Thoracic aorta (tissue), 2 donors: ENCODE measurements around the gene GJB5. TPM values are rescaled to one million over a fixed set of nuclear protein-coding genes. Genes with fewer than 3 reads are reported as not detected.

Experiments
- ATAC-seq: fragments of 150-250 bp; one replicate; pipeline ENCODE4 v1.8.0; 2017; ENCODE audit warnings: low read depth; ENCODE audit not compliant: insufficient number of reproducible peaks, low FRiP score
- DNase-seq: peaks from one replicate; pipeline ENCODE4 v3.0.0-alpha.2; 2020; ENCODE audit warnings: low spot score
- H3K27ac ChIP-seq, 2 donors: fragments of 200-600 bp; sonication (generic); 1 replicate in 1 of 2; 2 replicates in 1 of 2; pipeline ENCODE4 v1.5.1; 2016; ENCODE audit warnings: mild to moderate bottlenecking in 2 of 2, moderate library complexity in 2 of 2
- H3K27me3 ChIP-seq: fragments of 200-600 bp; sonication (generic); replicated peaks from 2 replicates; pipeline ENCODE4 v1.6.0; 2016; ENCODE audit warnings: mild to moderate bottlenecking; ENCODE audit not compliant: insufficient read depth
- H3K36me3 ChIP-seq: fragments of 200-600 bp; sonication (generic); one replicate; pipeline ENCODE4 v1.5.1; 2016
- H3K4me1 ChIP-seq, 2 donors: fragments of 200-600 bp; sonication (generic); 1 replicate in 1 of 2; 2 replicates in 1 of 2; pipeline versions ENCODE4 v1.5.1 to v1.6.0; 2016; ENCODE audit warnings: low read depth in 2 of 2, mild to moderate bottlenecking in 1 of 2; ENCODE audit not compliant: control insufficient read depth in 1 of 2
- H3K4me3 ChIP-seq: fragments of 200-600 bp; sonication (generic); 2 replicates; pipeline ENCODE4 v1.5.1; 2016; ENCODE audit warnings: mild to moderate bottlenecking
- H3K9me3 ChIP-seq: fragments of 200-600 bp; sonication (generic); 2 replicates; pipeline ENCODE4 v1.5.1; 2016
- CTCF ChIP-seq: fragments of 200-600 bp; sonication (generic); IDR thresholded peaks from one replicate; pipeline ENCODE4 v1.5.1; 2019; ENCODE audit warnings: antibody characterized with exemption
- total RNA-seq, 2 donors: library from RNA; depleted of rRNA; stranded (reverse); fragments of >200 nt; gene quantifications; one replicate each; pipeline versions ENCODE4 v1.1.0 to v1.2.3, GENCODE V29; 2016

Gene GJB5
- total RNA-seq, 2 donors from 2014 or later: not detected

- H3K9me3 ChIP-seq: no peaks in the 10 kb centered on the region
- no peak for TF ChIP-seq CTCF
- no peaks in the 10 kb centered on the region for H3K36me3 ChIP-seq
- H3K4me1 ChIP-seq: peaks cover 0 to 10% of the 10 kb centered on the region in 2 donors
- ATAC-seq: no peak
- H3K27ac ChIP-seq: no peak overlapping the region
- H3K27me3 ChIP-seq: no peaks in the 10 kb centered on the region
- no peak overlapping the region for H3K4me3 ChIP-seq
- no peak for DNase-seq
Measured at GRCh38 chr1:34803770-34804169, 48.9 kb downstream of the GJB5 start.

DNA sequence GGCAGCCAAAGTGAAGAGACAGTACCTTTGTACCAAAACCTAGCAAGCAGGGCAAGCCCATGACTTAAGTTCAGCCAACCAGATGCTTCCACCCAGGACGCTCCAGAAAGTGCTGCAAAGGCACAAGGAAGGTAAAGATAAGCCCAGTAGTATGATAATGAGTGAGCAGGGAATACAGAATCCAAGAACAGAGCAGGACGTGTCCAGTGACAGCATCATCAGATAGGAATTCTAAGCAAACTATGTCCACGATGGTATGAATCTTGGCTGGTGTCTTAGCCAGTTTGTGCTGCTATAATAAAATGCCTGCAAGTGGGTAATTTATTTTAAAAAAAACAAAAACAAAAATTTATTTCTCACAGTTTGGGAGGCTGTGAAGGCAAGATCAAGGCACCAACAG is 51.5 kb downstream of the GJB5 start:
- H3K4me1 ChIP-seq: peaks cover 0 to 4% of the 10 kb centered on the region in 2 donors
- TF ChIP-seq CTCF: no peak
- no peak for DNase-seq

More for the DNA sequence above, 51.5 kb downstream of the GJB5 start:
- H3K36me3 ChIP-seq: no peaks in the 10 kb centered on the region
- no peak overlapping the region for H3K4me3 ChIP-seq
- no peak overlapping the region for H3K27ac ChIP-seq
- H3K9me3 ChIP-seq: no peaks in the 10 kb centered on the region
- ATAC-seq: no peak
- no peaks in the 10 kb centered on the region for H3K27me3 ChIP-seq

Other genes starting within 250 kb of the GJB5 start
- not detected for gene GJB4, start 4.7 kb downstream of the GJB5 start, total RNA-seq
- under 1 TPM; 0.28 to 0.54 TPM for gene GJB3, start 26.2 kb downstream of the GJB5 start, total RNA-seq
- 10 to 100 TPM; 41.3 to 64.2 TPM for gene GJA4, start 38.0 kb downstream of the GJB5 start, total RNA-seq
- gene SMIM12, start 104.7 kb downstream of the GJB5 start, total RNA-seq: 10 to 100 TPM; 30.1 to 33.5 TPM
- gene DLGAP3, start 174.6 kb downstream of the GJB5 start, total RNA-seq: under 1 TPM; 0.14 to 0.21 TPM
- gene TMEM35B, start 230.3 kb downstream of the GJB5 start, total RNA-seq: 10 to 100 TPM; 44.5 to 47.3 TPM